SK-N-SH treated with all-trans-retinoic acid at 6 μM for 48 hours (cell line): ENCODE measurements around the gene ADD1.

ENCODE experiments used
- ARNTL ChIP-seq: fragments of 450-650 bp; formaldehyde crosslinking; IDR thresholded peaks from 2 replicates; pipeline ENCODE4 v1.5.0; 2020; ENCODE audit warnings: low read depth, mild to moderate bottlenecking, moderate library complexity, borderline replicate concordance
- ISL1 ChIP-seq: fragments of 250-450 bp; sonication (Bioruptor Pico); IDR thresholded peaks from 2 replicates; pipeline ENCODE4 v2.1.2; 2022; ENCODE audit warnings: mild to moderate bottlenecking, moderate library complexity
- OSR1 ChIP-seq: fragments of 250-450 bp; sonication (Bioruptor Pico); IDR thresholded peaks from 2 replicates; pipeline ENCODE4 v1.8.0; 2022; ENCODE audit warnings: moderate library complexity, mild to moderate bottlenecking, inconsistent platforms
- PPARA ChIP-seq: fragments of 250-450 bp; sonication (Bioruptor Pico); IDR thresholded peaks from 2 replicates; pipeline ENCODE4 v1.5.0; 2020; ENCODE audit warnings: mild to moderate bottlenecking, borderline replicate concordance
- RARB ChIP-seq: fragments of 250-450 bp; sonication (Bioruptor Pico); IDR thresholded peaks from 2 replicates; pipeline ENCODE4 v1.8.0; 2021; ENCODE audit warnings: mild to moderate bottlenecking, moderate library complexity
- SNAI2 ChIP-seq: fragments of 250-450 bp; sonication (Bioruptor Pico); IDR thresholded peaks from 2 replicates; pipeline ENCODE4 v1.5.0; 2020; ENCODE audit warnings: mild to moderate bottlenecking, moderate library complexity
- TOX ChIP-seq: fragments of 250-450 bp; sonication (Bioruptor Pico); IDR thresholded peaks from 2 replicates; pipeline ENCODE4 v1.8.0; 2021; ENCODE audit warnings: mild to moderate bottlenecking, moderate library complexity, borderline replicate concordance
- ZFP30 ChIP-seq: fragments of 450-650 bp; formaldehyde crosslinking; IDR thresholded peaks from 2 replicates; pipeline ENCODE4 v1.5.0; 2022; ENCODE audit warnings: mild to moderate bottlenecking, moderate library complexity
- TF ChIP-seq, protein P1 (sequence below): fragments of 250-450 bp; sonication (Bioruptor Pico); IDR thresholded peaks from 2 replicates; pipeline ENCODE4 v1.8.0; 2020; ENCODE audit warnings: mild to moderate bottlenecking, moderate library complexity, borderline replicate concordance
- TF ChIP-seq, protein P2 (sequence below): fragments of 250-450 bp; sonication (Bioruptor Pico); IDR thresholded peaks from 2 replicates; pipeline ENCODE4 v1.5.1; 2020; ENCODE audit warnings: low read depth, mild to moderate bottlenecking, moderate library complexity
- TF ChIP-seq, protein P3 (sequence below): fragments of 250-450 bp; sonication (Bioruptor Pico); IDR thresholded peaks from 2 replicates; pipeline ENCODE4 v1.5.0; 2020; ENCODE audit warnings: mild to moderate bottlenecking, moderate library complexity
- TF ChIP-seq, protein P4 (sequence below): fragments of 250-450 bp; sonication (Bioruptor Pico); IDR thresholded peaks from 2 replicates; pipeline ENCODE4 v1.5.1; 2021; ENCODE audit warnings: mild to moderate bottlenecking, moderate library complexity

DNA sequence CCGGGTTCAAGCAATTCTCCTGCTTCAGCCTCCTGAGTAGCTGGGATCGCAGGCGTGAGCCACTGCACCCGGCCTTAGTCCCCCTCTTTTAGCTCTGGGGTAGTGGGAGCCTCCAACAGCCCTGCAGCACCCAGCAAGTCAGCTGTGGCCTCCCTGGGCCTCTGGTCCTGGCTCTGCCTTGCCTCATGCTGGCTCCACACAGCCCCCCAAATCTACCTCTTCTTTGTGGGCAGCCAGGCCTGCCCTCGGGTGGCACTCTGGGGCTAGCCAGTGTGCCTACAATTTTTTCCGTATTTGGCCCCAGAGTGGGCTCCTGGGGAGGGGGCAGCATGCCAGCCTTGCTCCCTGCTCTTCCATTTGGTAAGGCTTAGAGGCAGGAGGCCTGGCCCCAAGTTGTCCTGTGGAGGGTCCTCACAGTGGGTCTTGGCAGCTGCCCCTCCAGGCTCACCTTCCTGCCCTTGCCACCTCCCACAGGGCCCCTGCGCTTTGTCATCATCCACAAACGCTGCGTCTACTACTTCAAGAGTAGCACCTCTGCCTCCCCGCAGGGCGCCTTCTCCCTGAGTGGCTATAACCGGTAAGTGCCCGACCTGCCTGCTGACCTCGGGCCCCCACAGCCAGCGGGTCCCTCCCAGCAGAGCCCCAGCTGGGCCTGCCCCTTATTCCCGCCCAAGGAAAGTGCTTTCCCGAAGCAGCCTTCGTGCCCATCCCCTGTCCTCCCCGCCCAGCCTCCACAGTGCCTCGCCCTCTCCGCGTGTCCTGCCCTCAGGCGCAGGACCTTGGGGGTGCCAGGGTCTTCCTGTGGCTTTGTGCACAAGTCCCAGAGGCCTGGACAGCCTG lies 21.0 kb upstream of the ADD1 start:
- no peak for TF ChIP-seq ZFP30
- TF ChIP-seq OSR1 = no peak
- TF ChIP-seq, protein P1, sequence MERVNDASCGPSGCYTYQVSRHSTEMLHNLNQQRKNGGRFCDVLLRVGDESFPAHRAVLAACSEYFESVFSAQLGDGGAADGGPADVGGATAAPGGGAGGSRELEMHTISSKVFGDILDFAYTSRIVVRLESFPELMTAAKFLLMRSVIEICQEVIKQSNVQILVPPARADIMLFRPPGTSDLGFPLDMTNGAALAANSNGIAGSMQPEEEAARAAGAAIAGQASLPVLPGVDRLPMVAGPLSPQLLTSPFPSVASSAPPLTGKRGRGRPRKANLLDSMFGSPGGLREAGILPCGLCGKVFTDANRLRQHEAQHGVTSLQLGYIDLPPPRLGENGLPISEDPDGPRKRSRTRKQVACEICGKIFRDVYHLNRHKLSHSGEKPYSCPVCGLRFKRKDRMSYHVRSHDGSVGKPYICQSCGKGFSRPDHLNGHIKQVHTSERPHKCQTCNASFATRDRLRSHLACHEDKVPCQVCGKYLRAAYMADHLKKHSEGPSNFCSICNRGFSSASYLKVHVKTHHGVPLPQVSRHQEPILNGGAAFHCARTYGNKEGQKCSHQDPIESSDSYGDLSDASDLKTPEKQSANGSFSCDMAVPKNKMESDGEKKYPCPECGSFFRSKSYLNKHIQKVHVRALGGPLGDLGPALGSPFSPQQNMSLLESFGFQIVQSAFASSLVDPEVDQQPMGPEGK (CRISPR knock-in tag) = no peak
- TF ChIP-seq, protein P2, sequence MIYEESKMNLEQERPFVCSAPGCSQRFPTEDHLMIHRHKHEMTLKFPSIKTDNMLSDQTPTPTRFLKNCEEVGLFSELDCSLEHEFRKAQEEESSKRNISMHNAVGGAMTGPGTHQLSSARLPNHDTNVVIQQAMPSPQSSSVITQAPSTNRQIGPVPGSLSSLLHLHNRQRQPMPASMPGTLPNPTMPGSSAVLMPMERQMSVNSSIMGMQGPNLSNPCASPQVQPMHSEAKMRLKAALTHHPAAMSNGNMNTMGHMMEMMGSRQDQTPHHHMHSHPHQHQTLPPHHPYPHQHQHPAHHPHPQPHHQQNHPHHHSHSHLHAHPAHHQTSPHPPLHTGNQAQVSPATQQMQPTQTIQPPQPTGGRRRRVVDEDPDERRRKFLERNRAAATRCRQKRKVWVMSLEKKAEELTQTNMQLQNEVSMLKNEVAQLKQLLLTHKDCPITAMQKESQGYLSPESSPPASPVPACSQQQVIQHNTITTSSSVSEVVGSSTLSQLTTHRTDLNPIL (CRISPR knock-in tag) = no peak
- no peak for TF ChIP-seq ISL1
- no peak for TF ChIP-seq RARB
- TF ChIP-seq PPARA (CRISPR knock-in tag) = no peak
- no peak for TF ChIP-seq ARNTL (CRISPR knock-in tag)
- TF ChIP-seq, protein P3, sequence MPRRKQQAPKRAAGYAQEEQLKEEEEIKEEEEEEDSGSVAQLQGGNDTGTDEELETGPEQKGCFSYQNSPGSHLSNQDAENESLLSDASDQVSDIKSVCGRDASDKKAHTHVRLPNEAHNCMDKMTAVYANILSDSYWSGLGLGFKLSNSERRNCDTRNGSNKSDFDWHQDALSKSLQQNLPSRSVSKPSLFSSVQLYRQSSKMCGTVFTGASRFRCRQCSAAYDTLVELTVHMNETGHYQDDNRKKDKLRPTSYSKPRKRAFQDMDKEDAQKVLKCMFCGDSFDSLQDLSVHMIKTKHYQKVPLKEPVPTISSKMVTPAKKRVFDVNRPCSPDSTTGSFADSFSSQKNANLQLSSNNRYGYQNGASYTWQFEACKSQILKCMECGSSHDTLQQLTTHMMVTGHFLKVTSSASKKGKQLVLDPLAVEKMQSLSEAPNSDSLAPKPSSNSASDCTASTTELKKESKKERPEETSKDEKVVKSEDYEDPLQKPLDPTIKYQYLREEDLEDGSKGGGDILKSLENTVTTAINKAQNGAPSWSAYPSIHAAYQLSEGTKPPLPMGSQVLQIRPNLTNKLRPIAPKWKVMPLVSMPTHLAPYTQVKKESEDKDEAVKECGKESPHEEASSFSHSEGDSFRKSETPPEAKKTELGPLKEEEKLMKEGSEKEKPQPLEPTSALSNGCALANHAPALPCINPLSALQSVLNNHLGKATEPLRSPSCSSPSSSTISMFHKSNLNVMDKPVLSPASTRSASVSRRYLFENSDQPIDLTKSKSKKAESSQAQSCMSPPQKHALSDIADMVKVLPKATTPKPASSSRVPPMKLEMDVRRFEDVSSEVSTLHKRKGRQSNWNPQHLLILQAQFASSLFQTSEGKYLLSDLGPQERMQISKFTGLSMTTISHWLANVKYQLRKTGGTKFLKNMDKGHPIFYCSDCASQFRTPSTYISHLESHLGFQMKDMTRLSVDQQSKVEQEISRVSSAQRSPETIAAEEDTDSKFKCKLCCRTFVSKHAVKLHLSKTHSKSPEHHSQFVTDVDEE (CRISPR knock-in tag) = no peak
- no peak for TF ChIP-seq TOX (CRISPR knock-in tag)
- TF ChIP-seq SNAI2 (CRISPR knock-in tag) = no peak
- TF ChIP-seq, protein P4, sequence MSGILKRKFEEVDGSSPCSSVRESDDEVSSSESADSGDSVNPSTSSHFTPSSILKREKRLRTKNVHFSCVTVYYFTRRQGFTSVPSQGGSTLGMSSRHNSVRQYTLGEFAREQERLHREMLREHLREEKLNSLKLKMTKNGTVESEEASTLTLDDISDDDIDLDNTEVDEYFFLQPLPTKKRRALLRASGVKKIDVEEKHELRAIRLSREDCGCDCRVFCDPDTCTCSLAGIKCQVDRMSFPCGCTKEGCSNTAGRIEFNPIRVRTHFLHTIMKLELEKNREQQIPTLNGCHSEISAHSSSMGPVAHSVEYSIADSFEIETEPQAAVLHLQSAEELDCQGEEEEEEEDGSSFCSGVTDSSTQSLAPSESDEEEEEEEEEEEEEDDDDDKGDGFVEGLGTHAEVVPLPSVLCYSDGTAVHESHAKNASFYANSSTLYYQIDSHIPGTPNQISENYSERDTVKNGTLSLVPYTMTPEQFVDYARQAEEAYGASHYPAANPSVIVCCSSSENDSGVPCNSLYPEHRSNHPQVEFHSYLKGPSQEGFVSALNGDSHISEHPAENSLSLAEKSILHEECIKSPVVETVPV = no peak
